DND-41 (cell line): ENCODE measurements around the gene FAM131A.

ENCODE experiments used
- EZH2 ChIP-seq: IDR thresholded peaks from 3 replicates; pipeline ENCODE4 v1.6.1; 2012; ENCODE audit warnings: borderline replicate concordance, low read depth, mild to moderate bottlenecking, moderate library complexity, low read length, inconsistent platforms; ENCODE audit not compliant: severe bottlenecking
- TF ChIP-seq, protein P1 (sequence below): IDR thresholded peaks from 2 replicates; pipeline ENCODE4 v1.5.1; 2012; ENCODE audit warnings: borderline replicate concordance, low read length, moderate library complexity, mild to moderate bottlenecking; ENCODE audit not compliant: poor library complexity, severe bottlenecking; ENCODE audit errors: extremely low read depth

DNA sequence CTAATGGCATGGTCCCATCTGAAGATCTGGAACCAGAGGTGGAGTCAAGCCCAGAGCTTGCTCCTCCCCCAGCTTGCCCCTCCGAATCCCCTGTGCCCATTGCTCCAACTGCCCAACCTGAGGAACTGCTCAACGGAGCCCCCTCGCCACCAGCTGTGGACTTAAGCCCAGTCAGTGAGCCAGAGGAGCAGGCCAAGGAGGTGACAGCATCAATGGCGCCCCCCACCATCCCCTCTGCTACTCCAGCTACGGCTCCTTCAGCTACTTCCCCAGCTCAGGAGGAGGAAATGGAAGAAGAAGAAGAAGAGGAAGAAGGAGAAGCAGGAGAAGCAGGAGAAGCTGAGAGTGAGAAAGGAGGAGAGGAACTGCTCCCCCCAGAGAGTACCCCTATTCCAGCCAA lies 15.7 kb upstream of the FAM131A start:
- TF ChIP-seq EZH2: no peak
- TF ChIP-seq, protein P1, sequence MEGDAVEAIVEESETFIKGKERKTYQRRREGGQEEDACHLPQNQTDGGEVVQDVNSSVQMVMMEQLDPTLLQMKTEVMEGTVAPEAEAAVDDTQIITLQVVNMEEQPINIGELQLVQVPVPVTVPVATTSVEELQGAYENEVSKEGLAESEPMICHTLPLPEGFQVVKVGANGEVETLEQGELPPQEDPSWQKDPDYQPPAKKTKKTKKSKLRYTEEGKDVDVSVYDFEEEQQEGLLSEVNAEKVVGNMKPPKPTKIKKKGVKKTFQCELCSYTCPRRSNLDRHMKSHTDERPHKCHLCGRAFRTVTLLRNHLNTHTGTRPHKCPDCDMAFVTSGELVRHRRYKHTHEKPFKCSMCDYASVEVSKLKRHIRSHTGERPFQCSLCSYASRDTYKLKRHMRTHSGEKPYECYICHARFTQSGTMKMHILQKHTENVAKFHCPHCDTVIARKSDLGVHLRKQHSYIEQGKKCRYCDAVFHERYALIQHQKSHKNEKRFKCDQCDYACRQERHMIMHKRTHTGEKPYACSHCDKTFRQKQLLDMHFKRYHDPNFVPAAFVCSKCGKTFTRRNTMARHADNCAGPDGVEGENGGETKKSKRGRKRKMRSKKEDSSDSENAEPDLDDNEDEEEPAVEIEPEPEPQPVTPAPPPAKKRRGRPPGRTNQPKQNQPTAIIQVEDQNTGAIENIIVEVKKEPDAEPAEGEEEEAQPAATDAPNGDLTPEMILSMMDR: no peak
